Endodermal cell (in vitro differentiated cells): ENCODE data around the gene ENDOV. TPM values are rescaled to one million over a fixed set of nuclear protein-coding genes. Genes with fewer than 3 reads are reported as not detected.

Experiments
- DNase-seq: peaks from one replicate; pipeline ENCODE4 v3.0.0-alpha.2; 2017
- H3K27ac ChIP-seq: 2 replicates; pipeline ENCODE4 v1.5.1; 2013; ENCODE audit warnings: mild to moderate bottlenecking, low read depth, low read length, moderate library complexity
- H3K27me3 ChIP-seq: 2 replicates; pipeline ENCODE4 v1.6.1; 2013; ENCODE audit warnings: mild to moderate bottlenecking, low read length, moderate library complexity; ENCODE audit not compliant: insufficient read depth, control insufficient read depth, poor library complexity, severe bottlenecking
- H3K36me3 ChIP-seq: 2 replicates; pipeline ENCODE4 v1.7.0; 2013; ENCODE audit warnings: mild to moderate bottlenecking, low read length, moderate library complexity; ENCODE audit not compliant: control insufficient read depth, insufficient read depth
- H3K4me1 ChIP-seq: one replicate; pipeline ENCODE4 v1.7.0; 2013; ENCODE audit warnings: low read length; ENCODE audit not compliant: control insufficient read depth, insufficient read depth
- H3K4me3 ChIP-seq: 2 replicates; pipeline ENCODE4 v1.5.1; 2013; ENCODE audit warnings: mild to moderate bottlenecking, low read length, moderate library complexity
- H3K9ac ChIP-seq: 2 replicates; pipeline ENCODE4 v1.6.1; 2013; ENCODE audit warnings: mild to moderate bottlenecking, low read length, moderate library complexity; ENCODE audit not compliant: poor library complexity, severe bottlenecking; ENCODE audit errors: extremely low read depth
- H3K9me3 ChIP-seq: 2 replicates; pipeline ENCODE4 v1.6.1; 2013; ENCODE audit warnings: mild to moderate bottlenecking, low read length, moderate library complexity; ENCODE audit not compliant: control insufficient read depth
- H3K27ac Mint-ChIP-seq: 2 replicates; pipeline ENCODE4 v1.8.0; 2020; ENCODE audit warnings: mixed read lengths
- H3K27me3 Mint-ChIP-seq: 2 replicates; pipeline ENCODE4 v1.8.0; 2021; ENCODE audit warnings: mild to moderate bottlenecking, mixed read lengths; ENCODE audit not compliant: insufficient read depth
- H3K36me3 Mint-ChIP-seq: 2 replicates; pipeline ENCODE4 v1.8.0; 2020; ENCODE audit warnings: low read depth, mixed read lengths
- H3K4me1 Mint-ChIP-seq: 2 replicates; pipeline ENCODE4 v1.8.0; 2020; ENCODE audit warnings: mixed read lengths
- H3K4me3 Mint-ChIP-seq: 2 replicates; pipeline ENCODE4 v1.8.0; 2020; ENCODE audit warnings: mild to moderate bottlenecking, moderate library complexity, mixed read lengths
- H3K9me3 Mint-ChIP-seq: 2 replicates; pipeline ENCODE4 v1.8.0; 2020; ENCODE audit warnings: mild to moderate bottlenecking, mixed read lengths
- WGBS, 2 experiments: methylation state at CpG; one replicate each; pipeline versions ENCODE4 v1.1.5 to v1.1.7; 2013; ENCODE audit warnings: missing lambda C conversion rate in 2 of 2, mixed read lengths in 1 of 2; ENCODE audit not compliant: insufficient coverage in 1 of 2, insufficient read length in 1 of 2; 5-methylcytosine and 5-hydroxymethylcytosine counted together
- total RNA-seq, 2 donors: library from RNA; stranded (reverse); fragmentation: NEBNext Ultra II Directional in 1 of 2; extraction: Animal tissue kit (Norgen Biotek cat#: 25700) in 1 of 2; gene quantifications; 2 replicates in 1 of 2; 3 replicates in 1 of 2; pipeline ENCODE4 v1.2.1, GENCODE V29; 2021
- TF ChIP-seq, protein P1 (sequence below): fragments of 200-600 bp; sonication (generic); conservative IDR thresholded peaks from 2 replicates; pipeline ENCODE4 v1.5.0; 2021; ENCODE audit warnings: antibody characterized with exemption, mild to moderate bottlenecking

The ENDOV gene
- total RNA-seq, 2 donors from 2014 or later = 38.8 to 47.1 TPM

GRCh38 chr17:80386341-80386740 lies 28.6 kb upstream of the ENDOV start:
- Histone ChIP-seq H3K9me3 (no peaks in the 10 kb centered on the region), H3K4me3 (no peak overlapping the region), H3K27ac (no peak overlapping the region), H3K36me3 (peaks cover 88% of the 10 kb centered on the region), H3K27me3 (no peaks in the 10 kb centered on the region), H3K4me1 (peaks cover 5% of the 10 kb centered on the region), H3K9ac (no peak overlapping the region)
- WGBS, 2 experiments = 95 to 98% methylated on average over 14 of the region's 14 CpGs
- no peak for DNase-seq
- Mint-ChIP-seq H3K4me1 (peaks cover 13% of the 10 kb centered on the region), H3K27ac (no peak overlapping the region), H3K4me3 (no peak overlapping the region), H3K9me3 (no peaks in the 10 kb centered on the region), H3K36me3 (peaks cover 82% of the 10 kb centered on the region), H3K27me3 (no peaks in the 10 kb centered on the region)
- TF ChIP-seq, protein P1, sequence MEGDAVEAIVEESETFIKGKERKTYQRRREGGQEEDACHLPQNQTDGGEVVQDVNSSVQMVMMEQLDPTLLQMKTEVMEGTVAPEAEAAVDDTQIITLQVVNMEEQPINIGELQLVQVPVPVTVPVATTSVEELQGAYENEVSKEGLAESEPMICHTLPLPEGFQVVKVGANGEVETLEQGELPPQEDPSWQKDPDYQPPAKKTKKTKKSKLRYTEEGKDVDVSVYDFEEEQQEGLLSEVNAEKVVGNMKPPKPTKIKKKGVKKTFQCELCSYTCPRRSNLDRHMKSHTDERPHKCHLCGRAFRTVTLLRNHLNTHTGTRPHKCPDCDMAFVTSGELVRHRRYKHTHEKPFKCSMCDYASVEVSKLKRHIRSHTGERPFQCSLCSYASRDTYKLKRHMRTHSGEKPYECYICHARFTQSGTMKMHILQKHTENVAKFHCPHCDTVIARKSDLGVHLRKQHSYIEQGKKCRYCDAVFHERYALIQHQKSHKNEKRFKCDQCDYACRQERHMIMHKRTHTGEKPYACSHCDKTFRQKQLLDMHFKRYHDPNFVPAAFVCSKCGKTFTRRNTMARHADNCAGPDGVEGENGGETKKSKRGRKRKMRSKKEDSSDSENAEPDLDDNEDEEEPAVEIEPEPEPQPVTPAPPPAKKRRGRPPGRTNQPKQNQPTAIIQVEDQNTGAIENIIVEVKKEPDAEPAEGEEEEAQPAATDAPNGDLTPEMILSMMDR = no peak

DNA sequence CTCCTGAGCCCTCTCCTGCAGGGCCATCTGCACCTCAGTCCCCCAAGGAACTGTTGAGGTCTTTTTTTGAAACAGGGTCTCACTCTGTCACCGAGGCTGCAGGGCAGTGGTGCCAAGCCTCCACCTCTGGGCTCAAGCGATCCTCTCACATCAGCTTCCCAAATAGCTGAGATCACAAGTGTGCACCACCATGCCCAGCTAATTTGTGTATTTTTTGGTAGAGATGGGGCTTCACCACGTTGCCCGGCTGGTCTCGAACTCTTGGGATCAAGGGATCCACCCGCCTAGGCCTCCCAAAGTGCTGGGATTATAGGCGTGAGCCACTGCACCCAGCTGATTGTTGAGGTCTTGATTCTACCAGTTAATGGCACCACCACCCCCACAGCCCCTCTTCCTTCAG lies 27.9 kb upstream of the ENDOV start:
- Mint-ChIP-seq H3K9me3 (no peaks in the 10 kb centered on the region), H3K36me3 (peaks cover 80% of the 10 kb centered on the region), H3K4me3 (no peak overlapping the region), H3K27ac (peak overlapping the region; percentile 35), H3K4me1 (peaks cover 13% of the 10 kb centered on the region), H3K27me3 (no peaks in the 10 kb centered on the region)
- Histone ChIP-seq H3K27ac (no peak overlapping the region), H3K4me1 (peaks cover 5% of the 10 kb centered on the region), H3K9me3 (no peaks in the 10 kb centered on the region), H3K4me3 (no peak overlapping the region), H3K27me3 (no peaks in the 10 kb centered on the region), H3K36me3 (peaks cover 83% of the 10 kb centered on the region), H3K9ac (no peak overlapping the region)
- TF ChIP-seq, protein P1 = no peak
- 93 to 96% methylated on average over 7 of the region's 7 CpGs for WGBS, 2 experiments
- no peak for DNase-seq

GRCh38 chr17:80388175-80388574 lies 26.8 kb upstream of the ENDOV start:
- Mint-ChIP-seq H3K27me3 (no peaks in the 10 kb centered on the region), H3K9me3 (no peaks in the 10 kb centered on the region), H3K27ac (no peak overlapping the region), H3K36me3 (peaks cover 75% of the 10 kb centered on the region), H3K4me1 (peaks cover 9% of the 10 kb centered on the region), H3K4me3 (no peak overlapping the region)
- Histone ChIP-seq H3K4me3 (no peak overlapping the region), H3K27me3 (no peaks in the 10 kb centered on the region), H3K4me1 (peaks cover 5% of the 10 kb centered on the region), H3K27ac (no peak overlapping the region), H3K9me3 (no peaks in the 10 kb centered on the region), H3K9ac (no peak overlapping the region), H3K36me3 (peaks cover 82% of the 10 kb centered on the region)
- 91 to 94% methylated on average over 8 to 15 of the region's 15 CpGs for WGBS, 2 experiments
- peak; percentile 78 for DNase-seq
- TF ChIP-seq, protein P1 = peak; percentile 45
